ENCODE measurements around the gene OR10H4. TPM values are rescaled to one million over a fixed set of nuclear protein-coding genes. Genes with fewer than 3 reads are reported as not detected.
A peak's percentile ranks its signal among the peaks of the same experiment; 100 is the strongest.
"Not testable (repeated sequence)": the region's sequence is repeated elsewhere in the genome, so short reads cannot be mapped to it uniquely, and the experiment has no call there.

Gene OR10H4
- polyA plus RNA-seq, 1 donor (not counting 4 experiments of a cell fraction or from before 2014, with no cell fraction given), result not detected

GRCh38 chr19:15926484-15926883, 22.3 kb upstream of the OR10H4 start:
- Histone ChIP-seq H2AFZ (ENCODE audit: control insufficient read depth, low read length) (no peak overlapping the region), H3K9ac (ENCODE audit: control insufficient read depth, extremely low read depth, insufficient read depth, low read length) (no peak overlapping the region), H3K4me1 (ENCODE audit: control insufficient read depth, extremely low read depth, insufficient read depth, low read length) (no peaks in the 10 kb centered on the region), H3K9me1 (ENCODE audit: control insufficient read depth, extremely low read depth, insufficient read depth, low read length) (no peaks in the 10 kb centered on the region), H4K20me1 (ENCODE audit: control insufficient read depth, extremely low read depth, insufficient read depth, low read length) (no peaks in the 10 kb centered on the region), H3K9me3 (ENCODE audit: control insufficient read depth, low read depth, low read length) (no peaks in the 10 kb centered on the region), H3K27me3 (ENCODE audit: control insufficient read depth, extremely low read depth, insufficient read depth, low read length) (no peaks in the 10 kb centered on the region), H3K4me3 (ENCODE audit: control insufficient read depth in 2 of 3, extremely low read depth in 1 of 3, insufficient read depth in 2 of 3, low read depth in 1 of 3, low read length in 3 of 3) (no peak overlapping the region), H3K79me2 (ENCODE audit: control insufficient read depth, insufficient read depth, low read length) (no peaks in the 10 kb centered on the region), H3K36me3 (ENCODE audit: control insufficient read depth in 2 of 2, extremely low read depth in 1 of 2, insufficient read depth in 2 of 2, low read length in 2 of 2) (peaks cover 0 to 7% of the 10 kb centered on the region in 2 experiments), H3K27ac (ENCODE audit: control insufficient read depth, insufficient read depth, low read length) (no peak overlapping the region), H3K4me2 (ENCODE audit: control insufficient read depth, extremely low read depth, insufficient read depth, low read depth, low read length) (no peak overlapping the region)
- DNase-seq (ENCODE audit: low read depth, low spot score), result no peak
- FAIRE-seq, result no peak
- dilution Hi-C loops (cut with MboI; ENCODE audit: extremely low pct_ligation_motif_present, low sequenced_read_pairs), result no loop called here
- no peak for TF ChIP-seq CTCF (optimal IDR thresholded peaks at IDR 0.05 in 1 of 3, IDR thresholded peaks at IDR 0.05 in 1 of 3, conservative IDR thresholded peaks at IDR 0.05 in 1 of 3; ENCODE audit: extremely low read depth in 1 of 3, insufficient read depth in 2 of 3, low read length in 3 of 3)
- no peak for TF ChIP-seq EZH2 (IDR thresholded peaks at IDR 0.05; ENCODE audit: low read length)

GRCh38 chr19:15928321-15928720, 20.5 kb upstream of the OR10H4 start:
- H3K4me2 ChIP-seq (ENCODE audit: control insufficient read depth, extremely low read depth, insufficient read depth, low read depth, low read length), result no peak overlapping the region
- H2AFZ ChIP-seq (ENCODE audit: control insufficient read depth, low read length), result no peak overlapping the region
- H3K27me3 ChIP-seq (ENCODE audit: control insufficient read depth, extremely low read depth, insufficient read depth, low read length), result no peaks in the 10 kb centered on the region
- dilution Hi-C loops (cut with MboI; ENCODE audit: extremely low pct_ligation_motif_present, low sequenced_read_pairs), result no loop called here
- H3K9me3 ChIP-seq (ENCODE audit: control insufficient read depth, low read depth, low read length), result no peaks in the 10 kb centered on the region
- no peaks in the 10 kb centered on the region for H4K20me1 ChIP-seq (ENCODE audit: control insufficient read depth, extremely low read depth, insufficient read depth, low read length)
- no peak overlapping the region for H3K4me3 ChIP-seq (ENCODE audit: control insufficient read depth in 2 of 3, extremely low read depth in 1 of 3, insufficient read depth in 2 of 3, low read depth in 1 of 3, low read length in 3 of 3)
- no peak overlapping the region for H3K9ac ChIP-seq (ENCODE audit: control insufficient read depth, extremely low read depth, insufficient read depth, low read length)
- no peaks in the 10 kb centered on the region for H3K9me1 ChIP-seq (ENCODE audit: control insufficient read depth, extremely low read depth, insufficient read depth, low read length)
- H3K4me1 ChIP-seq (ENCODE audit: control insufficient read depth, extremely low read depth, insufficient read depth, low read length), result no peaks in the 10 kb centered on the region
- DNase-seq (ENCODE audit: low read depth, low spot score) (no peak), FAIRE-seq (no peak)
- no peak overlapping the region for H3K27ac ChIP-seq (ENCODE audit: control insufficient read depth, insufficient read depth, low read length)
- no peaks in the 10 kb centered on the region for H3K79me2 ChIP-seq (ENCODE audit: control insufficient read depth, insufficient read depth, low read length)
- no peak for TF ChIP-seq CTCF (optimal IDR thresholded peaks at IDR 0.05 in 1 of 3, IDR thresholded peaks at IDR 0.05 in 1 of 3, conservative IDR thresholded peaks at IDR 0.05 in 1 of 3; ENCODE audit: extremely low read depth in 1 of 3, insufficient read depth in 2 of 3, low read length in 3 of 3)
- TF ChIP-seq EZH2 (IDR thresholded peaks at IDR 0.05; ENCODE audit: low read length), result no peak
- peaks cover 0 to 6% of the 10 kb centered on the region in 2 experiments for H3K36me3 ChIP-seq (ENCODE audit: control insufficient read depth in 2 of 2, extremely low read depth in 1 of 2, insufficient read depth in 2 of 2, low read length in 2 of 2)

GRCh38 chr19:15933761-15934331, 15.0 kb upstream of the OR10H4 start:
- H4K20me1 ChIP-seq (ENCODE audit: control insufficient read depth, extremely low read depth, insufficient read depth, low read length); H3K9me1 ChIP-seq (ENCODE audit: control insufficient read depth, extremely low read depth, insufficient read depth, low read length); dilution Hi-C loops (cut with MboI; ENCODE audit: extremely low pct_ligation_motif_present, low sequenced_read_pairs); H3K9me3 ChIP-seq (ENCODE audit: control insufficient read depth, low read depth, low read length); H3K27ac ChIP-seq (ENCODE audit: control insufficient read depth, insufficient read depth, low read length); H3K9ac ChIP-seq (ENCODE audit: control insufficient read depth, extremely low read depth, insufficient read depth, low read length); H3K79me2 ChIP-seq (ENCODE audit: control insufficient read depth, insufficient read depth, low read length); FAIRE-seq; H3K36me3 ChIP-seq (ENCODE audit: control insufficient read depth in 2 of 2, extremely low read depth in 1 of 2, insufficient read depth in 2 of 2, low read length in 2 of 2); H2AFZ ChIP-seq (ENCODE audit: control insufficient read depth, low read length); H3K27me3 ChIP-seq (ENCODE audit: control insufficient read depth, extremely low read depth, insufficient read depth, low read length): not testable (repeated sequence)
- peaks cover 15% of the 10 kb centered on the region for H3K4me1 ChIP-seq (ENCODE audit: control insufficient read depth, extremely low read depth, insufficient read depth, low read length)
- peak overlapping the region in 1 of 3 experiments; percentile 23 for H3K4me3 ChIP-seq (ENCODE audit: control insufficient read depth in 2 of 3, extremely low read depth in 1 of 3, insufficient read depth in 2 of 3, low read depth in 1 of 3, low read length in 3 of 3)
- peak; percentile 25 for DNase-seq (ENCODE audit: low read depth, low spot score)
- peak overlapping the region; percentile 10 for H3K4me2 ChIP-seq (ENCODE audit: control insufficient read depth, extremely low read depth, insufficient read depth, low read depth, low read length)

All from keratinocyte (primary cell).